Liver (tissue), 9 donors: ENCODE measurements around the gene FOXA2. TPM values are rescaled to one million over a fixed set of nuclear protein-coding genes. Genes with fewer than 3 reads are reported as not detected.

ENCODE experiments used
- DNase-seq: peaks from one replicate; pipeline ENCODE4 v3.0.0-alpha.2; 2017; ENCODE audit warnings: low spot score
- H3K27ac ChIP-seq, 2 donors: one replicate each; pipeline ENCODE4 v1.7.0; 2013; ENCODE audit warnings: inconsistent platforms in 2 of 2, low read length in 2 of 2, control low read depth in 1 of 2, low read depth in 1 of 2, mild to moderate bottlenecking in 1 of 2
- H3K27me3 ChIP-seq, 4 donors: one replicate each; pipeline versions ENCODE4 v1.6.1 to v1.7.0; 2013; ENCODE audit warnings: low read length in 3 of 4, inconsistent platforms in 1 of 4, mild to moderate bottlenecking in 1 of 4, moderate library complexity in 1 of 4; ENCODE audit not compliant: control insufficient read depth in 4 of 4, insufficient read depth in 4 of 4
- H3K36me3 ChIP-seq, 4 donors: one replicate each; pipeline versions ENCODE4 v1.6.1 to v1.7.0; 2013; ENCODE audit warnings: low read length in 3 of 4, mild to moderate bottlenecking in 3 of 4, low read depth in 1 of 4, moderate library complexity in 1 of 4; ENCODE audit not compliant: control insufficient read depth in 4 of 4, insufficient read depth in 3 of 4
- H3K4me1 ChIP-seq, 4 donors: one replicate each; pipeline versions ENCODE4 v1.6.1 to v1.7.0; 2013; ENCODE audit warnings: low read length in 3 of 4, mild to moderate bottlenecking in 3 of 4, moderate library complexity in 1 of 4; ENCODE audit not compliant: control insufficient read depth in 4 of 4, insufficient read depth in 4 of 4
- H3K4me3 ChIP-seq, 3 donors: one replicate each; pipeline versions ENCODE4 v1.6.1 to v1.7.0; 2013; ENCODE audit warnings: low read length in 3 of 3, control low read depth in 1 of 3, low read depth in 1 of 3, mild to moderate bottlenecking in 1 of 3
- H3K9ac ChIP-seq, 2 donors: one replicate each; pipeline ENCODE4 v1.7.0; 2013; ENCODE audit warnings: low read length in 2 of 2, mild to moderate bottlenecking in 2 of 2, moderate library complexity in 2 of 2, control low read depth in 1 of 2, low read depth in 1 of 2
- H3K9me3 ChIP-seq, 4 donors: one replicate each; pipeline versions ENCODE4 v1.6.1 to v1.7.0; 2013; ENCODE audit warnings: low read length in 3 of 4; ENCODE audit not compliant: control insufficient read depth in 4 of 4
- CTCF ChIP-seq: fragments of 150-350 bp; IDR thresholded peaks from 2 replicates; pipeline ENCODE4 v1.5.1; 2017; ENCODE audit warnings: improper control_type of control experiment, low read depth, low read length; ENCODE audit not compliant: missing input control
- EGR1 ChIP-seq, 2 donors: IDR thresholded peaks; 2 replicates each; pipeline ENCODE4 v1.6.1; 2016 to 2018; ENCODE audit warnings: antibody characterized with exemption in 2 of 2, low read depth in 2 of 2
- FOXA1 ChIP-seq: IDR thresholded peaks from 2 replicates; pipeline ENCODE4 v1.6.1; 2016; ENCODE audit warnings: antibody characterized with exemption
- FOXA2 ChIP-seq: IDR thresholded peaks from 2 replicates; pipeline ENCODE4 v1.6.1; 2016; ENCODE audit warnings: antibody characterized with exemption
- GABPA ChIP-seq, 2 donors: IDR thresholded peaks in 1 of 2; conservative IDR thresholded peaks in 1 of 2; 2 replicates each; pipeline ENCODE4 v1.6.1; 2016; ENCODE audit warnings: antibody characterized with exemption in 2 of 2, mild to moderate bottlenecking in 1 of 2, moderate library complexity in 1 of 2
- HNF4A ChIP-seq, 2 donors: conservative IDR thresholded peaks; 2 replicates each; pipeline ENCODE4 v1.6.1; 2016; ENCODE audit warnings: antibody characterized with exemption in 2 of 2, mild to moderate bottlenecking in 2 of 2
- HNF4G ChIP-seq: IDR thresholded peaks from 2 replicates; pipeline ENCODE4 v1.6.1; 2016; ENCODE audit warnings: antibody characterized with exemption
- JUND ChIP-seq, 2 donors: IDR thresholded peaks; 2 replicates each; pipeline ENCODE4 v1.6.1; 2016; ENCODE audit warnings: antibody characterized with exemption in 2 of 2
- MAX ChIP-seq: IDR thresholded peaks from 2 replicates; pipeline ENCODE4 v1.6.1; 2016; ENCODE audit warnings: antibody characterized with exemption
- NR2F2 ChIP-seq: IDR thresholded peaks from 2 replicates; pipeline ENCODE4 v1.6.1; 2016; ENCODE audit warnings: antibody characterized with exemption
- RAD21 ChIP-seq, 2 donors: IDR thresholded peaks; 2 replicates each; pipeline ENCODE4 v1.6.1; 2016; ENCODE audit warnings: antibody characterized with exemption in 2 of 2, mild to moderate bottlenecking in 2 of 2
- RXRA ChIP-seq, 2 donors: IDR thresholded peaks; 2 replicates each; pipeline ENCODE4 v1.6.1; 2017 to 2018; ENCODE audit warnings: antibody characterized with exemption in 2 of 2, mild to moderate bottlenecking in 1 of 2
- SP1 ChIP-seq: IDR thresholded peaks from 2 replicates; pipeline ENCODE4 v1.6.1; 2018; ENCODE audit warnings: antibody characterized with exemption, mild to moderate bottlenecking
- TAF1 ChIP-seq: conservative IDR thresholded peaks from 2 replicates; pipeline ENCODE4 v1.6.1; 2016; ENCODE audit warnings: antibody characterized with exemption, mild to moderate bottlenecking
- YY1 ChIP-seq: IDR thresholded peaks from 2 replicates; pipeline ENCODE4 v1.6.1; 2016; ENCODE audit warnings: antibody characterized with exemption, mild to moderate bottlenecking
- WGBS: extraction: QIAGEN DNeasy Blood & Tissue Kit; methylation state at CpG from one replicate; pipeline ENCODE4 v1.1.7; 2013; 5-methylcytosine and 5-hydroxymethylcytosine counted together
- polyA plus RNA-seq, 2 donors: library from polyadenylated mRNA; stranded (reverse) in 1 of 2; unstranded in 1 of 2; fragments of 200-250 nt in 1 of 2; fragments of >200 nt in 1 of 2; fragmentation: Nextera tagmentation in 1 of 2; extraction: Ambion mirVana in 1 of 2; gene quantifications; one replicate each; pipeline versions ENCODE4 v1.2.1 to v1.2.3, GENCODE V29; 2013 to 2015
- total RNA-seq, 2 donors: library from RNA; depleted of rRNA; stranded (reverse); fragments of >200 nt; gene quantifications; one replicate each; pipeline ENCODE4 v1.2.3, GENCODE V29; 2014
- TF ChIP-seq, protein P1 (sequence below): IDR thresholded peaks from 2 replicates; pipeline ENCODE4 v1.6.1; 2016; ENCODE audit warnings: antibody characterized with exemption, mild to moderate bottlenecking
- TF ChIP-seq, protein P2 (sequence below): IDR thresholded peaks from 2 replicates; pipeline ENCODE4 v1.6.1; 2016; ENCODE audit warnings: antibody characterized with exemption
- TF ChIP-seq, protein P3 (sequence below): IDR thresholded peaks from 2 replicates; pipeline ENCODE4 v1.6.1; 2016; ENCODE audit warnings: antibody characterized with exemption
- donor health status: healthy.
- donor health status: healthy.
- donor health status: healthy.
- donor health status: healthy.
- donor health status: healthy.

FOXA2 gene
- total and polyA plus RNA-seq, 4 donors, result 5.2 to 12.7 (median 11.1) TPM

- H3K27ac ChIP-seq, result peak overlapping the region; percentile 96 to 97
- peaks cover 4 to 45% (median 30%) of the 10 kb centered on the region in 4 donors for H3K4me1 ChIP-seq
- H3K9ac ChIP-seq, result peak overlapping the region; percentile 60 to 84
- TF ChIP-seq FOXA2, result peak; percentile 40
- peak; percentile 43 for TF ChIP-seq FOXA1
- TF ChIP-seq RAD21 (IDR thresholded peaks at IDR 0.05), result peak; percentile 13 to 43
- TF ChIP-seq NR2F2, result no peak
- TF ChIP-seq SP1, result peak; percentile 38
- no peak for TF ChIP-seq EGR1 (IDR thresholded peaks at IDR 0.05; ENCODE audit: low read depth in 2 of 2)
- TF ChIP-seq CTCF, result no peak
- TF ChIP-seq YY1, result peak; percentile 40
- TF ChIP-seq, protein P1, sequence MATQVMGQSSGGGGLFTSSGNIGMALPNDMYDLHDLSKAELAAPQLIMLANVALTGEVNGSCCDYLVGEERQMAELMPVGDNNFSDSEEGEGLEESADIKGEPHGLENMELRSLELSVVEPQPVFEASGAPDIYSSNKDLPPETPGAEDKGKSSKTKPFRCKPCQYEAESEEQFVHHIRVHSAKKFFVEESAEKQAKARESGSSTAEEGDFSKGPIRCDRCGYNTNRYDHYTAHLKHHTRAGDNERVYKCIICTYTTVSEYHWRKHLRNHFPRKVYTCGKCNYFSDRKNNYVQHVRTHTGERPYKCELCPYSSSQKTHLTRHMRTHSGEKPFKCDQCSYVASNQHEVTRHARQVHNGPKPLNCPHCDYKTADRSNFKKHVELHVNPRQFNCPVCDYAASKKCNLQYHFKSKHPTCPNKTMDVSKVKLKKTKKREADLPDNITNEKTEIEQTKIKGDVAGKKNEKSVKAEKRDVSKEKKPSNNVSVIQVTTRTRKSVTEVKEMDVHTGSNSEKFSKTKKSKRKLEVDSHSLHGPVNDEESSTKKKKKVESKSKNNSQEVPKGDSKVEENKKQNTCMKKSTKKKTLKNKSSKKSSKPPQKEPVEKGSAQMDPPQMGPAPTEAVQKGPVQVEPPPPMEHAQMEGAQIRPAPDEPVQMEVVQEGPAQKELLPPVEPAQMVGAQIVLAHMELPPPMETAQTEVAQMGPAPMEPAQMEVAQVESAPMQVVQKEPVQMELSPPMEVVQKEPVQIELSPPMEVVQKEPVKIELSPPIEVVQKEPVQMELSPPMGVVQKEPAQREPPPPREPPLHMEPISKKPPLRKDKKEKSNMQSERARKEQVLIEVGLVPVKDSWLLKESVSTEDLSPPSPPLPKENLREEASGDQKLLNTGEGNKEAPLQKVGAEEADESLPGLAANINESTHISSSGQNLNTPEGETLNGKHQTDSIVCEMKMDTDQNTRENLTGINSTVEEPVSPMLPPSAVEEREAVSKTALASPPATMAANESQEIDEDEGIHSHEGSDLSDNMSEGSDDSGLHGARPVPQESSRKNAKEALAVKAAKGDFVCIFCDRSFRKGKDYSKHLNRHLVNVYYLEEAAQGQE, result no peak
- TF ChIP-seq, protein P2, sequence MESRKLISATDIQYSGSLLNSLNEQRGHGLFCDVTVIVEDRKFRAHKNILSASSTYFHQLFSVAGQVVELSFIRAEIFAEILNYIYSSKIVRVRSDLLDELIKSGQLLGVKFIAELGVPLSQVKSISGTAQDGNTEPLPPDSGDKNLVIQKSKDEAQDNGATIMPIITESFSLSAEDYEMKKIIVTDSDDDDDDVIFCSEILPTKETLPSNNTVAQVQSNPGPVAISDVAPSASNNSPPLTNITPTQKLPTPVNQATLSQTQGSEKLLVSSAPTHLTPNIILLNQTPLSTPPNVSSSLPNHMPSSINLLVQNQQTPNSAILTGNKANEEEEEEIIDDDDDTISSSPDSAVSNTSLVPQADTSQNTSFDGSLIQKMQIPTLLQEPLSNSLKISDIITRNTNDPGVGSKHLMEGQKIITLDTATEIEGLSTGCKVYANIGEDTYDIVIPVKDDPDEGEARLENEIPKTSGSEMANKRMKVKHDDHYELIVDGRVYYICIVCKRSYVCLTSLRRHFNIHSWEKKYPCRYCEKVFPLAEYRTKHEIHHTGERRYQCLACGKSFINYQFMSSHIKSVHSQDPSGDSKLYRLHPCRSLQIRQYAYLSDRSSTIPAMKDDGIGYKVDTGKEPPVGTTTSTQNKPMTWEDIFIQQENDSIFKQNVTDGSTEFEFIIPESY, result no peak
- no peak for TF ChIP-seq GABPA (IDR thresholded peaks at IDR 0.05 in 1 of 2, conservative IDR thresholded peaks at IDR 0.05 in 1 of 2)
- TF ChIP-seq JUND (IDR thresholded peaks at IDR 0.05), result no peak
- TF ChIP-seq MAX, result no peak
- TF ChIP-seq RXRA (IDR thresholded peaks at IDR 0.05), result peak; percentile 43 to 59
- TF ChIP-seq HNF4A (conservative IDR thresholded peaks at IDR 0.05), result peak; percentile 47 to 52
- TF ChIP-seq HNF4G, result no peak
- TF ChIP-seq, protein P3, sequence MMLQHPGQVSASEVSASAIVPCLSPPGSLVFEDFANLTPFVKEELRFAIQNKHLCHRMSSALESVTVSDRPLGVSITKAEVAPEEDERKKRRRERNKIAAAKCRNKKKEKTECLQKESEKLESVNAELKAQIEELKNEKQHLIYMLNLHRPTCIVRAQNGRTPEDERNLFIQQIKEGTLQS, result no peak
- TF ChIP-seq TAF1, result no peak
- no peak for DNase-seq
- peaks cover 0 to under 1% (median 0%) of the 10 kb centered on the region in 4 donors for H3K27me3 ChIP-seq
- 3% methylated on average over 58 of the region's 58 CpGs for WGBS
- no peaks in the 10 kb centered on the region for H3K36me3 ChIP-seq
- peak overlapping the region; percentile 81 to 91 (median 86) for H3K4me3 ChIP-seq
- H3K9me3 ChIP-seq, result no peaks in the 10 kb centered on the region
Observed at GRCh38 chr20:22584922-22585785, 782 bp upstream of the FOXA2 start.
